Endothelial cell (in vitro differentiated cells): ENCODE measurements around the gene PLEKHH3. TPM values are rescaled to one million over a fixed set of nuclear protein-coding genes. Genes with fewer than 3 reads are reported as not detected.

ENCODE experiments used
- DNase-seq: peaks from one replicate; pipeline ENCODE4 v3.0.0; 2021; ENCODE audit warnings: low spot score
- H3K27ac Mint-ChIP-seq: one replicate; pipeline ENCODE4 v1.8.0; 2021; ENCODE audit warnings: mixed read lengths, inconsistent platforms; ENCODE audit not compliant: unreplicated experiment
- H3K27me3 Mint-ChIP-seq: one replicate; pipeline ENCODE4 v1.8.0; 2021; ENCODE audit warnings: mild to moderate bottlenecking, moderate library complexity, mixed read lengths, inconsistent platforms; ENCODE audit not compliant: unreplicated experiment
- H3K36me3 Mint-ChIP-seq: one replicate; pipeline ENCODE4 v1.8.0; 2021; ENCODE audit warnings: mild to moderate bottlenecking, low read depth, mixed read lengths, inconsistent platforms; ENCODE audit not compliant: unreplicated experiment
- H3K4me1 Mint-ChIP-seq: one replicate; pipeline ENCODE4 v1.8.0; 2021; ENCODE audit warnings: mild to moderate bottlenecking, mixed read lengths, inconsistent platforms; ENCODE audit not compliant: unreplicated experiment
- H3K4me3 Mint-ChIP-seq: one replicate; pipeline ENCODE4 v1.8.0; 2021; ENCODE audit warnings: mild to moderate bottlenecking, mixed read lengths, inconsistent platforms; ENCODE audit not compliant: unreplicated experiment
- H3K9me3 Mint-ChIP-seq: one replicate; pipeline ENCODE4 v1.8.0; 2021; ENCODE audit warnings: mixed read lengths, inconsistent platforms; ENCODE audit not compliant: unreplicated experiment
- microRNA-seq: library from miRNA; unstranded; fragments of <30 nt; microRNA quantifications from one replicate; pipeline ENCODE4, GENCODE V29; 2020; ENCODE audit not compliant: unreplicated experiment
- total RNA-seq: library from RNA; stranded (reverse); fragmentation: NEBNext Ultra II Directional; extraction: Animal tissue kit (Norgen Biotek cat#: 25700); gene quantifications from one replicate; pipeline ENCODE4 v1.2.1, GENCODE V29; 2021; ENCODE audit not compliant: unreplicated experiment
- TF ChIP-seq, protein P1 (sequence below): fragments of 200-600 bp; sonication (generic); IDR thresholded peaks from one replicate; pipeline ENCODE4 v1.5.0; 2021; ENCODE audit warnings: antibody characterized with exemption; ENCODE audit not compliant: unreplicated experiment

Gene PLEKHH3
- total RNA-seq, 1 donor from 2014 or later, result 25.2 TPM

DNA sequence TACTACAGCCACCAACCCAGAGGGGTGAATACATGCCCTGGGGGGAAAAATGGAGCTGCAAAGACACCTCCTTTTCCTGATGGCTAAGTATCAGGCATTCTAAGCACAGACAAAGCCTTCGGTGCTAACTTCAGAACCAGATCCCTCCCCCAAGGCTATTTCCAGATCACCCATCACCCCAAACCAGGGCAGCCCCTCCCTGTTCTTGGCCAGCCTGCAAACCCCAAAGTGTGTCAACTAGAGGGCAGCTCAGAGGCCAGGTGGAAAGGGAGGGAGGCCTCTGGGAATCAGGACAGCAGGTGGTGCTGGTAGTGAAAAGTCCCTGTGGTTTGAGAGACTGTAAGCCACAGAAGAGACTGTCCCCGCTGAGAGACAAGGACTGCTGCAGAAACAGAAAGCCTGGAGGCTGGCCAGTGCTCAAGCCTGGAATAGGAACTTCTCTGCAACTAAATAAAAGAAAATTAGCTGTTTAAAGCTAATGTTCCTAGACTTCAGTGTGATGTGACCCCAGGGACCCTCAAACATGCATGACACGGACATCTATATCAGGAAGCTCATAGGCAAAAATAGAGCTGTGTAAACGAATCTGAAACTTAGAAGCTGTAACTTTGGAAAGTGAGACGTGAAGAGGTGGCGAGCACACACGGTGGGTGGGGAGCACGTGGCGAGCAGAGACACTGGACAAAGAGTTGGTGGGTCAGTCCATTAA lies 58.2 kb downstream of the PLEKHH3 start:
- TF ChIP-seq, protein P1, sequence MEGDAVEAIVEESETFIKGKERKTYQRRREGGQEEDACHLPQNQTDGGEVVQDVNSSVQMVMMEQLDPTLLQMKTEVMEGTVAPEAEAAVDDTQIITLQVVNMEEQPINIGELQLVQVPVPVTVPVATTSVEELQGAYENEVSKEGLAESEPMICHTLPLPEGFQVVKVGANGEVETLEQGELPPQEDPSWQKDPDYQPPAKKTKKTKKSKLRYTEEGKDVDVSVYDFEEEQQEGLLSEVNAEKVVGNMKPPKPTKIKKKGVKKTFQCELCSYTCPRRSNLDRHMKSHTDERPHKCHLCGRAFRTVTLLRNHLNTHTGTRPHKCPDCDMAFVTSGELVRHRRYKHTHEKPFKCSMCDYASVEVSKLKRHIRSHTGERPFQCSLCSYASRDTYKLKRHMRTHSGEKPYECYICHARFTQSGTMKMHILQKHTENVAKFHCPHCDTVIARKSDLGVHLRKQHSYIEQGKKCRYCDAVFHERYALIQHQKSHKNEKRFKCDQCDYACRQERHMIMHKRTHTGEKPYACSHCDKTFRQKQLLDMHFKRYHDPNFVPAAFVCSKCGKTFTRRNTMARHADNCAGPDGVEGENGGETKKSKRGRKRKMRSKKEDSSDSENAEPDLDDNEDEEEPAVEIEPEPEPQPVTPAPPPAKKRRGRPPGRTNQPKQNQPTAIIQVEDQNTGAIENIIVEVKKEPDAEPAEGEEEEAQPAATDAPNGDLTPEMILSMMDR, result no peak
- Mint-ChIP-seq H3K4me3 (no peak overlapping the region), H3K27me3 (peaks cover 1% of the 10 kb centered on the region), H3K36me3 (peaks cover 22% of the 10 kb centered on the region), H3K9me3 (no peaks in the 10 kb centered on the region), H3K4me1 (no peaks in the 10 kb centered on the region), H3K27ac (no peak overlapping the region)
- DNase-seq, result peak; percentile 12

DNA sequence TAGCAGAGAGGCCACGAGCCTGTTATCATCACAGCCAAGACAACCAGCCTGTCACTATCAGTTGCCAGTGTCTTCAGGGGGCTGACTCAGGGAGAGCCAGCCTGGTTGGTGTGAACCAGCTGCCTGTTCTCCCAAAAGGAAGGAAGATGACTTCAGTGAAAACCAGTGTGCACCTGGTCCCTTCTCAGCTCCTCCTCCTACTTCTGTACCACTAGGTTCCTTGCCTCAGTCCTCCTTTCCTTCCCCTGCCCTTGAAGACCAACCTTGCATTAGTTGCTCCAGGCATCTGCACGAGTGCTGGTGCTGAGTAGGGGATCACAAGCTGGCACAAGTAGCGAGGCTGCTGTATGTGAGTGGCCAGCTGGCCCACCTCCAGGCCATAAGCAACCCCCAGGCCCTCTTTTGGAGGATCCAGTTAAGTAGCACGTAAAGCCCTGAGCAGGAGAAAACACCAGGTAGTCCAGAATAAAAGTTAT lies 58.8 kb downstream of the PLEKHH3 start:
- Mint-ChIP-seq H3K4me1 (no peaks in the 10 kb centered on the region), H3K4me3 (no peak overlapping the region), H3K36me3 (peaks cover 24% of the 10 kb centered on the region), H3K27ac (no peak overlapping the region), H3K9me3 (no peaks in the 10 kb centered on the region), H3K27me3 (peaks cover 1% of the 10 kb centered on the region)
- TF ChIP-seq, protein P1, result no peak
- no peak for DNase-seq

Small RNA genes within 50 kb of the gene (microRNA-seq; reads per million reads assigned to microRNA genes)
- 1.2 reads per million, percentile 17 among the genes with 10 or more reads in this experiment for gene MIR6780A

Other genes with a start within 250 kb of the PLEKHH3 start
- gene ATP6V0A1, start 218.1 kb downstream of the PLEKHH3 start, total RNA-seq, result 103 TPM
- 24.2 TPM for gene NAGLU, start 140.8 kb downstream of the PLEKHH3 start, total RNA-seq
- 0.64 TPM for gene HSD17B1, start 124.1 kb downstream of the PLEKHH3 start, total RNA-seq
- gene COASY, start 114.8 kb downstream of the PLEKHH3 start, total RNA-seq, result 66.3 TPM
- gene MLX, start 109.9 kb downstream of the PLEKHH3 start, total RNA-seq, result 45.9 TPM
- 8.0 TPM for gene PSMC3IP, start 99.3 kb downstream of the PLEKHH3 start, total RNA-seq
- gene RETREG3, start 67.6 kb downstream of the PLEKHH3 start, total RNA-seq, result 92.1 TPM
- 54.5 TPM for gene TUBG1, start 67.3 kb downstream of the PLEKHH3 start, total RNA-seq
- 19.7 TPM for gene TUBG2, start 17.7 kb downstream of the PLEKHH3 start, total RNA-seq
- gene CCR10, start 4.8 kb upstream of the PLEKHH3 start, total RNA-seq, result 1.2 TPM
- gene CNTNAP1, start 5.5 kb upstream of the PLEKHH3 start, total RNA-seq, result 8.9 TPM
- 31.7 TPM for gene EZH1, start 68.0 kb upstream of the PLEKHH3 start, total RNA-seq
- gene RAMP2, start 84.2 kb upstream of the PLEKHH3 start, total RNA-seq, result 630 TPM
- 39.4 TPM for gene VPS25, start 96.5 kb upstream of the PLEKHH3 start, total RNA-seq
- 8.9 TPM for gene WNK4, start 103.6 kb upstream of the PLEKHH3 start, total RNA-seq
- 60.3 TPM for gene COA3, start 121.7 kb upstream of the PLEKHH3 start, total RNA-seq
- gene CNTD1, start 121.9 kb upstream of the PLEKHH3 start, total RNA-seq, result 0.59 TPM
- gene BECN1, start 147.3 kb upstream of the PLEKHH3 start, total RNA-seq, result 66.4 TPM
- 128 TPM for gene PSME3, start 156.4 kb upstream of the PLEKHH3 start, total RNA-seq
- 6.2 TPM for gene AOC2, start 167.6 kb upstream of the PLEKHH3 start, total RNA-seq
- gene AOC3, start 174.2 kb upstream of the PLEKHH3 start, total RNA-seq, result 36.5 TPM
- gene G6PC1, start 223.8 kb upstream of the PLEKHH3 start, total RNA-seq, result not detected